ENCODE results near the gene MRPL37.

- TF ChIP-seq CTCF (IDR thresholded peaks at IDR 0.05) (no peak), EZH2 (IDR thresholded peaks at IDR 0.05) (no peak), EZH2phosphoT487 (IDR thresholded peaks at IDR 0.05) (no peak)
These were observed 11.7 kb upstream of the MRPL37 start for GRCh38 chr1:54188291-54188690.

All from neural progenitor cell (in vitro differentiated cells).